ENCODE measurements around the gene IRX6.

IRX6 gene

GRCh38 chr16:55373489-55373832 is 49.5 kb downstream of the IRX6 start:
- Histone ChIP-seq H3K4me3 (ENCODE audit: low read depth, low read length) (no peak overlapping the region), H3K4me1 (no peaks in the 10 kb centered on the region), H3K27me3 (ENCODE audit: control insufficient read depth, insufficient read depth, low read length) (no peaks in the 10 kb centered on the region), H3K79me2 (no peaks in the 10 kb centered on the region), H3K27ac (no peak overlapping the region), H2AFZ (no peak overlapping the region), H3K36me3 (ENCODE audit: control insufficient read depth, insufficient read depth, low read length) (no peaks in the 10 kb centered on the region), H3K9me3 (ENCODE audit: control insufficient read depth, low read length) (no peaks in the 10 kb centered on the region), H3K4me2 (ENCODE audit: low read length) (no peak overlapping the region), H3K9ac (no peak overlapping the region)
- TF ChIP-seq CTCF (IDR thresholded peaks at IDR 0.05) = no peak

GRCh38 chr16:55376045-55376444 is 52.0 kb downstream of the IRX6 start:
- no peaks in the 10 kb centered on the region for H3K79me2 ChIP-seq
- no peak overlapping the region for H2AFZ ChIP-seq
- no peaks in the 10 kb centered on the region for H3K4me1 ChIP-seq
- no peak for TF ChIP-seq CTCF (IDR thresholded peaks at IDR 0.05)
- H3K27ac ChIP-seq = no peak overlapping the region
- no peaks in the 10 kb centered on the region for H3K9me3 ChIP-seq (ENCODE audit: control insufficient read depth, low read length)
- H3K4me3 ChIP-seq (ENCODE audit: low read depth, low read length) = no peak overlapping the region
- H3K27me3 ChIP-seq (ENCODE audit: control insufficient read depth, insufficient read depth, low read length) = no peaks in the 10 kb centered on the region
- H3K4me2 ChIP-seq (ENCODE audit: low read length) = no peak overlapping the region
- no peak overlapping the region for H3K9ac ChIP-seq
- no peaks in the 10 kb centered on the region for H3K36me3 ChIP-seq (ENCODE audit: control insufficient read depth, insufficient read depth, low read length)

- no peaks in the 10 kb centered on the region for H3K4me1 ChIP-seq
These were observed 52.7 kb downstream of the IRX6 start for GRCh38 chr16:55376567-55377167.

GRCh38 chr16:55377840-55378239 is 53.8 kb downstream of the IRX6 start:
- no peaks in the 10 kb centered on the region for H3K4me1 ChIP-seq
- no peaks in the 10 kb centered on the region for H3K27me3 ChIP-seq (ENCODE audit: control insufficient read depth, insufficient read depth, low read length)
- H3K4me3 ChIP-seq (ENCODE audit: low read depth, low read length) = no peak overlapping the region
- H3K27ac ChIP-seq = no peak overlapping the region
- no peaks in the 10 kb centered on the region for H3K36me3 ChIP-seq (ENCODE audit: control insufficient read depth, insufficient read depth, low read length)
- no peak for TF ChIP-seq CTCF (IDR thresholded peaks at IDR 0.05)
- no peak overlapping the region for H3K9ac ChIP-seq
- H3K9me3 ChIP-seq (ENCODE audit: control insufficient read depth, low read length) = no peaks in the 10 kb centered on the region
- H2AFZ ChIP-seq = no peak overlapping the region
- H3K79me2 ChIP-seq = no peaks in the 10 kb centered on the region
- H3K4me2 ChIP-seq (ENCODE audit: low read length) = no peak overlapping the region

More at GRCh38 chr16:55376567-55377167, 52.7 kb downstream of the IRX6 start:
- no peaks in the 10 kb centered on the region for H3K79me2 ChIP-seq
- TF ChIP-seq CTCF (IDR thresholded peaks at IDR 0.05) = no peak
- H2AFZ ChIP-seq = no peak overlapping the region
- no peak overlapping the region for H3K9ac ChIP-seq
- H3K27ac ChIP-seq = no peak overlapping the region
- no peak overlapping the region for H3K4me2 ChIP-seq (ENCODE audit: low read length)
- no peak overlapping the region for H3K4me3 ChIP-seq (ENCODE audit: low read depth, low read length)
- no peaks in the 10 kb centered on the region for H3K36me3 ChIP-seq (ENCODE audit: control insufficient read depth, insufficient read depth, low read length)
- no peaks in the 10 kb centered on the region for H3K9me3 ChIP-seq (ENCODE audit: control insufficient read depth, low read length)
- H3K27me3 ChIP-seq (ENCODE audit: control insufficient read depth, insufficient read depth, low read length) = no peaks in the 10 kb centered on the region

GRCh38 chr16:55378616-55379015 is 54.6 kb downstream of the IRX6 start:
- H3K9ac ChIP-seq = no peak overlapping the region
- H3K4me2 ChIP-seq (ENCODE audit: low read length) = no peak overlapping the region
- H2AFZ ChIP-seq = no peak overlapping the region
- H3K4me3 ChIP-seq (ENCODE audit: low read depth, low read length) = no peak overlapping the region
- no peaks in the 10 kb centered on the region for H3K27me3 ChIP-seq (ENCODE audit: control insufficient read depth, insufficient read depth, low read length)
- H3K27ac ChIP-seq = no peak overlapping the region
- H3K9me3 ChIP-seq (ENCODE audit: control insufficient read depth, low read length) = no peaks in the 10 kb centered on the region
- H3K79me2 ChIP-seq = no peaks in the 10 kb centered on the region
- no peak for TF ChIP-seq CTCF (IDR thresholded peaks at IDR 0.05)
- H3K4me1 ChIP-seq = no peaks in the 10 kb centered on the region
- H3K36me3 ChIP-seq (ENCODE audit: control insufficient read depth, insufficient read depth, low read length) = no peaks in the 10 kb centered on the region
